Neuronal stem cell (in vitro differentiated cells): ENCODE measurements around the gene ANTXR1.

ENCODE experiments used
- DNase-seq: peaks from one replicate; pipeline ENCODE4 v3.0.0-alpha.2; 2013; ENCODE audit warnings: low spot score
- H2AFZ ChIP-seq: one replicate; pipeline ENCODE4 v1.6.1; 2013; ENCODE audit warnings: mild to moderate bottlenecking, low read length, inconsistent platforms
- H2AK5ac ChIP-seq: 2 replicates; pipeline ENCODE4 v1.6.1; 2013; ENCODE audit warnings: low read depth, mild to moderate bottlenecking, inconsistent platforms, low read length, moderate library complexity, mixed read lengths
- H2BK120ac ChIP-seq: 2 replicates; pipeline ENCODE4 v1.6.1; 2013; ENCODE audit warnings: low read depth, mild to moderate bottlenecking, inconsistent platforms, low read length, moderate library complexity, mixed read lengths
- H2BK12ac ChIP-seq: one replicate; pipeline ENCODE4 v1.6.1; 2013; ENCODE audit warnings: low read length, inconsistent platforms
- H2BK15ac ChIP-seq: 2 replicates; pipeline ENCODE4 v1.6.1; 2013; ENCODE audit warnings: mild to moderate bottlenecking, low read length, inconsistent platforms, mixed read lengths
- H2BK5ac ChIP-seq: one replicate; pipeline ENCODE4 v1.6.1; 2013; ENCODE audit warnings: inconsistent platforms, mild to moderate bottlenecking, low read length, moderate library complexity
- H3K14ac ChIP-seq: one replicate; pipeline ENCODE4 v1.6.1; 2013; ENCODE audit warnings: low read length, inconsistent platforms
- H3K18ac ChIP-seq: 2 replicates; pipeline ENCODE4 v1.6.1; 2013; ENCODE audit warnings: low read length, inconsistent platforms
- H3K23ac ChIP-seq: 2 replicates; pipeline ENCODE4 v1.6.1; 2013; ENCODE audit warnings: low read depth, mild to moderate bottlenecking, mixed read lengths, low read length, inconsistent platforms; ENCODE audit not compliant: poor library complexity
- H3K27ac ChIP-seq: replicated peaks from 3 replicates; pipeline ENCODE4 v1.5.1; 2013; ENCODE audit warnings: low read length, inconsistent platforms
- H3K27me3 ChIP-seq, 3 experiments: 2 replicates each; pipeline ENCODE4 v1.6.1; 2013; ENCODE audit warnings: low read length in 3 of 3, mild to moderate bottlenecking in 2 of 3, inconsistent platforms in 1 of 3, low read depth in 1 of 3, mixed read lengths in 1 of 3, moderate library complexity in 1 of 3; ENCODE audit not compliant: control insufficient read depth in 3 of 3, insufficient read depth in 3 of 3
- H3K36me3 ChIP-seq, 2 donors: replicated peaks in 1 of 2; 2 replicates each; pipeline ENCODE4 v1.6.1; 2013; ENCODE audit warnings: low read length in 2 of 2; ENCODE audit not compliant: control insufficient read depth in 2 of 2, insufficient read depth in 2 of 2
- H3K4ac ChIP-seq: 2 replicates; pipeline ENCODE4 v1.6.1; 2013; ENCODE audit warnings: inconsistent platforms, mild to moderate bottlenecking, low read length, moderate library complexity
- H3K4me1 ChIP-seq, 2 donors: 1 replicate in 1 of 2; 2 replicates in 1 of 2; pipeline ENCODE4 v1.6.1; 2013; ENCODE audit warnings: low read length in 2 of 2, low read depth in 1 of 2; ENCODE audit not compliant: control insufficient read depth in 2 of 2, insufficient read depth in 1 of 2
- H3K4me2 ChIP-seq: one replicate; pipeline ENCODE4 v1.6.1; 2013; ENCODE audit warnings: mild to moderate bottlenecking, low read length, inconsistent platforms; ENCODE audit not compliant: insufficient read depth, poor library complexity, severe bottlenecking
- H3K4me3 ChIP-seq, 2 donors: 2 replicates each; pipeline ENCODE4 v1.5.1; 2013; ENCODE audit warnings: low read length in 2 of 2, mild to moderate bottlenecking in 2 of 2, inconsistent platforms in 1 of 2, moderate library complexity in 1 of 2
- H3K79me1 ChIP-seq: one replicate; pipeline ENCODE4 v1.6.1; 2013; ENCODE audit warnings: low read depth, mild to moderate bottlenecking, inconsistent platforms, low read length, moderate library complexity
- H3K9ac ChIP-seq: one replicate; pipeline ENCODE4 v1.6.1; 2013; ENCODE audit warnings: mild to moderate bottlenecking, low read depth, low read length, inconsistent platforms; ENCODE audit not compliant: poor library complexity
- H3K9me3 ChIP-seq, 2 donors: replicated peaks in 1 of 2; 2 replicates each; pipeline versions ENCODE3 to v1.6.1; 2013; ENCODE audit warnings: low read length in 2 of 2, mild to moderate bottlenecking in 2 of 2, inconsistent platforms in 1 of 2, low read depth in 1 of 2, mixed read lengths in 1 of 2, moderate library complexity in 1 of 2; ENCODE audit not compliant: control insufficient read depth in 2 of 2, insufficient read depth in 1 of 2
- H4K8ac ChIP-seq: one replicate; pipeline ENCODE4 v1.6.1; 2013; ENCODE audit warnings: low read depth, mild to moderate bottlenecking, inconsistent platforms, low read length, moderate library complexity
- H4K91ac ChIP-seq: one replicate; pipeline ENCODE4 v1.6.1; 2013; ENCODE audit warnings: low read length, low read depth, mild to moderate bottlenecking, inconsistent platforms; ENCODE audit not compliant: poor library complexity
- WGBS, 2 donors: extraction: QIAGEN DNeasy Blood & Tissue Kit; methylation state at CpG; one replicate each; pipeline ENCODE4 v1.1.7; 2013; ENCODE audit warnings: missing lambda C conversion rate in 2 of 2, mixed read lengths in 1 of 2; ENCODE audit not compliant: insufficient read length in 2 of 2, insufficient replicate concordance in 1 of 2; ENCODE audit errors: extremely low coverage in 2 of 2; 5-methylcytosine and 5-hydroxymethylcytosine counted together

Gene ANTXR1

DNA sequence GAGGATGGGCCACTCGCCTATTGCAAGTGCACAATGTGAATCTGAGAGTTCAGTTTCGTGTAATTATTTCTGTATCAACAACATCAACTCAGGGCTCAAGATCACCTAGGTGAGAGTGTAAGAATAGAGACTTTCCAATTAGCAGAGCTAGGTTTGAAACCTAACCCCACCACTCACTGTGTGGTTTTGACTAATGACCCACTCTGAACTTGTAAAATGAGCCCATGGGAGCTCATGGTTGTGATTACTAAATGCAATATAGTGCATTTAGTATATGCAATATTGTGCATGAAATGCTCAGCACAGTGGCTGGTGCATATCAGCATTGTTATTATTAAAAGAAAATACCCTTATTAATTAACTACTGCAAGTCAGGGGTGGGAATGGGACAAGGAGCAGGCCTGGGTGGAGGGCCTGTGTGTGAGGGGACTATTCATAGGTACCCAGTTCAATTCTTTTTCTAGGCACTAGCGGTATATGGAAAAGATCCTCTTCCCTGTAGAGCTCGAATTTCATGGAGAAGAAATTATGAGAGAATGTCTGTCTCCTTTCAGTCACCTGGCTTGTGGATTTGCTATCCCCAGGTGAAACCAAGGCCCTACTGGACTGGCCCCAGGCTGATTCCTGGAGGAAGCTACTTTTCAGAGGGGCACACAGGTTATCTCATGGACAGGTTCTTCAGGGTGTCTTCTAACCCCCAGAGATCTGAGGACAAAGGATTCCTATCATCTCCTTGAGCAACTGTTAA, 204.5 kb downstream of the ANTXR1 start:
- Histone ChIP-seq H3K9ac (no peak overlapping the region), H2BK15ac (no peak overlapping the region), H4K8ac (no peak overlapping the region), H3K27me3 (no peaks in the 10 kb centered on the region), H2BK120ac (no peak overlapping the region), H3K18ac (no peak overlapping the region), H3K4ac (no peak overlapping the region), H2AK5ac (no peak overlapping the region), H3K14ac (no peak overlapping the region), H3K27ac (no peak overlapping the region), H3K79me1 (no peaks in the 10 kb centered on the region), H4K91ac (no peak overlapping the region), H3K9me3 (no peaks in the 10 kb centered on the region), H3K4me2 (no peak overlapping the region), H2AFZ (no peak overlapping the region), H3K4me1 (no peaks in the 10 kb centered on the region), H2BK12ac (no peak overlapping the region), H3K4me3 (no peak overlapping the region), H2BK5ac (no peak overlapping the region), H3K23ac (no peak overlapping the region), H3K36me3 (peaks cover 0 to 30% of the 10 kb centered on the region in 2 donors)
- DNase-seq = no peak
- WGBS, 2 donors = no CpG with 5 or more reads among the region's 4 CpGs

- Histone ChIP-seq H3K4me2 (no peak overlapping the region), H3K9ac (no peak overlapping the region), H4K8ac (no peak overlapping the region), H3K23ac (no peak overlapping the region), H2BK5ac (no peak overlapping the region), H3K4me1 (peaks cover 0 to 2% of the 10 kb centered on the region in 2 donors), H3K27me3 (no peaks in the 10 kb centered on the region), H3K4ac (no peak overlapping the region), H3K9me3 (no peaks in the 10 kb centered on the region), H2BK12ac (no peak overlapping the region), H2BK120ac (no peak overlapping the region), H3K18ac (no peak overlapping the region), H2AFZ (no peak overlapping the region), H3K79me1 (no peaks in the 10 kb centered on the region), H3K4me3 (no peak overlapping the region), H2BK15ac (no peak overlapping the region), H3K27ac (no peak overlapping the region), H2AK5ac (no peak overlapping the region), H3K14ac (no peak overlapping the region), H4K91ac (no peak overlapping the region), H3K36me3 (peaks cover 0 to 7% of the 10 kb centered on the region in 2 donors)
- no peak for DNase-seq
These were observed 208.5 kb downstream of the ANTXR1 start for GRCh38 chr2:69221512-69221911.

- H3K27ac ChIP-seq = no peak overlapping the region
- H3K9me3 ChIP-seq = no peaks in the 10 kb centered on the region
- H3K4me3 ChIP-seq = no peak overlapping the region
- no peak overlapping the region for H3K23ac ChIP-seq
- H3K18ac ChIP-seq = no peak overlapping the region
- no peak overlapping the region for H2AFZ ChIP-seq
- H2AK5ac ChIP-seq = no peak overlapping the region
- WGBS, 2 donors = no CpG with 5 or more reads among the region's 6 CpGs
- no peak overlapping the region for H3K14ac ChIP-seq
- peaks cover 0 to 7% of the 10 kb centered on the region in 2 donors for H3K36me3 ChIP-seq
- no peak overlapping the region for H2BK12ac ChIP-seq
- H2BK5ac ChIP-seq = no peak overlapping the region
- H3K4me1 ChIP-seq = peaks cover 0 to 2% of the 10 kb centered on the region in 2 donors
- no peak for DNase-seq
- no peak overlapping the region for H3K9ac ChIP-seq
- H3K4me2 ChIP-seq = no peak overlapping the region
- no peak overlapping the region for H4K8ac ChIP-seq
- H3K27me3 ChIP-seq = no peaks in the 10 kb centered on the region
- H2BK120ac ChIP-seq = no peak overlapping the region
- H4K91ac ChIP-seq = no peak overlapping the region
- H3K4ac ChIP-seq = no peak overlapping the region
- H2BK15ac ChIP-seq = no peak overlapping the region
- no peaks in the 10 kb centered on the region for H3K79me1 ChIP-seq
These were observed 209.2 kb downstream of the ANTXR1 start for GRCh38 chr2:69221960-69222751.

- Histone ChIP-seq H3K27ac (no peak overlapping the region), H2BK15ac (no peak overlapping the region), H3K4me1 (peaks cover 0 to 2% of the 10 kb centered on the region in 2 donors), H4K8ac (no peak overlapping the region), H3K9me3 (no peaks in the 10 kb centered on the region), H3K27me3 (no peaks in the 10 kb centered on the region), H3K14ac (no peak overlapping the region), H3K18ac (no peak overlapping the region), H2BK12ac (no peak overlapping the region), H3K36me3 (peaks cover 0 to 7% of the 10 kb centered on the region in 2 donors), H2BK120ac (no peak overlapping the region), H2BK5ac (no peak overlapping the region), H2AK5ac (no peak overlapping the region), H3K79me1 (no peaks in the 10 kb centered on the region), H2AFZ (no peak overlapping the region), H3K9ac (no peak overlapping the region), H3K4me2 (no peak overlapping the region), H3K4ac (no peak overlapping the region), H3K4me3 (no peak overlapping the region), H4K91ac (no peak overlapping the region), H3K23ac (no peak overlapping the region)
- no peak for DNase-seq
- no CpG with 5 or more reads among the region's 3 CpGs for WGBS, 2 donors
These were observed 210.1 kb downstream of the ANTXR1 start for GRCh38 chr2:69222953-69223658.
